Measurements from ENCODE around the gene LRRC3.

The LRRC3 gene

GRCh38 chr21:44505673-44506278 lies 50.5 kb downstream of the LRRC3 start:
- TF ChIP-seq EZH2phosphoT487 (IDR thresholded peaks at IDR 0.05; ENCODE audit: low read length) (no peak), EZH2 (optimal IDR thresholded peaks at IDR 0.05; ENCODE audit: low read depth, low read length) (no peak)
- TF ChIP-seq, protein P1, sequence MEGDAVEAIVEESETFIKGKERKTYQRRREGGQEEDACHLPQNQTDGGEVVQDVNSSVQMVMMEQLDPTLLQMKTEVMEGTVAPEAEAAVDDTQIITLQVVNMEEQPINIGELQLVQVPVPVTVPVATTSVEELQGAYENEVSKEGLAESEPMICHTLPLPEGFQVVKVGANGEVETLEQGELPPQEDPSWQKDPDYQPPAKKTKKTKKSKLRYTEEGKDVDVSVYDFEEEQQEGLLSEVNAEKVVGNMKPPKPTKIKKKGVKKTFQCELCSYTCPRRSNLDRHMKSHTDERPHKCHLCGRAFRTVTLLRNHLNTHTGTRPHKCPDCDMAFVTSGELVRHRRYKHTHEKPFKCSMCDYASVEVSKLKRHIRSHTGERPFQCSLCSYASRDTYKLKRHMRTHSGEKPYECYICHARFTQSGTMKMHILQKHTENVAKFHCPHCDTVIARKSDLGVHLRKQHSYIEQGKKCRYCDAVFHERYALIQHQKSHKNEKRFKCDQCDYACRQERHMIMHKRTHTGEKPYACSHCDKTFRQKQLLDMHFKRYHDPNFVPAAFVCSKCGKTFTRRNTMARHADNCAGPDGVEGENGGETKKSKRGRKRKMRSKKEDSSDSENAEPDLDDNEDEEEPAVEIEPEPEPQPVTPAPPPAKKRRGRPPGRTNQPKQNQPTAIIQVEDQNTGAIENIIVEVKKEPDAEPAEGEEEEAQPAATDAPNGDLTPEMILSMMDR (IDR thresholded peaks at IDR 0.05; ENCODE audit: low read length), result no peak
- Histone ChIP-seq H4K20me1 (ENCODE audit: insufficient read depth, low read length) (no peaks in the 10 kb centered on the region), H3K36me3 (replicated peaks; ENCODE audit: insufficient read depth, low read length) (no peaks in the 10 kb centered on the region), H2AFZ (ENCODE audit: low read length) (no peak overlapping the region), H3K79me2 (ENCODE audit: low read length) (no peaks in the 10 kb centered on the region), H3K27ac (ENCODE audit: low read length) (no peak overlapping the region), H3K9ac (ENCODE audit: low read length) (no peak overlapping the region), H3K4me3 (ENCODE audit: low read length) (no peak overlapping the region), H3K9me2 (replicated peaks; ENCODE audit: insufficient read depth, low read length) (no peaks in the 10 kb centered on the region), H3K27me3 (replicated peaks; ENCODE audit: insufficient read depth, low read length) (peaks cover 96% of the 10 kb centered on the region), H3K4me1 (ENCODE audit: low read length) (no peaks in the 10 kb centered on the region; the same call in 1 of the 2 replicates), H3K9me3 (replicated peaks; ENCODE audit: insufficient read depth, low read length) (no peaks in the 10 kb centered on the region), H3F3A (ENCODE audit: insufficient read depth, low read length) (no peaks in the 10 kb centered on the region), H3K4me2 (ENCODE audit: low read depth, low read length) (no peak overlapping the region)
- DNase-seq, result no peak

- H4K20me1 ChIP-seq (ENCODE audit: insufficient read depth, low read length), result no peaks in the 10 kb centered on the region
These were observed 51.3 kb downstream of the LRRC3 start for GRCh38 chr21:44506279-44507255.

GRCh38 chr21:44507673-44508425 lies 52.5 kb downstream of the LRRC3 start:
- no peak for DNase-seq
- H3K9me2 ChIP-seq (replicated peaks; ENCODE audit: insufficient read depth, low read length), result no peaks in the 10 kb centered on the region
- no peak overlapping the region for H3K4me2 ChIP-seq (ENCODE audit: low read depth, low read length)
- H2AFZ ChIP-seq (ENCODE audit: low read length), result no peak overlapping the region
- H3K79me2 ChIP-seq (ENCODE audit: low read length), result no peaks in the 10 kb centered on the region
- no peaks in the 10 kb centered on the region for H3K36me3 ChIP-seq (replicated peaks; ENCODE audit: insufficient read depth, low read length)
- TF ChIP-seq EZH2 (optimal IDR thresholded peaks at IDR 0.05; ENCODE audit: low read depth, low read length) (no peak), EZH2phosphoT487 (IDR thresholded peaks at IDR 0.05; ENCODE audit: low read length) (peak; percentile 75)
- peaks cover 95% of the 10 kb centered on the region for H3K27me3 ChIP-seq (replicated peaks; ENCODE audit: insufficient read depth, low read length)
- no peaks in the 10 kb centered on the region; the same call in 1 of the 2 replicates for H3K4me1 ChIP-seq (ENCODE audit: low read length)
- H3K4me3 ChIP-seq (ENCODE audit: low read length), result no peak overlapping the region
- H3K9me3 ChIP-seq (replicated peaks; ENCODE audit: insufficient read depth, low read length), result no peaks in the 10 kb centered on the region
- H3K9ac ChIP-seq (ENCODE audit: low read length), result no peak overlapping the region
- H3K27ac ChIP-seq (ENCODE audit: low read length), result no peak overlapping the region
- no peaks in the 10 kb centered on the region for H4K20me1 ChIP-seq (ENCODE audit: insufficient read depth, low read length)
- no peaks in the 10 kb centered on the region for H3F3A ChIP-seq (ENCODE audit: insufficient read depth, low read length)

More at GRCh38 chr21:44506279-44507255, 51.3 kb downstream of the LRRC3 start:
- H3K4me2 ChIP-seq (ENCODE audit: low read depth, low read length), result no peak overlapping the region
- H3K9me3 ChIP-seq (replicated peaks; ENCODE audit: insufficient read depth, low read length), result no peaks in the 10 kb centered on the region
- no peak for DNase-seq
- no peaks in the 10 kb centered on the region; the same call in 1 of the 2 replicates for H3K4me1 ChIP-seq (ENCODE audit: low read length)
- H3K4me3 ChIP-seq (ENCODE audit: low read length), result no peak overlapping the region
- no peaks in the 10 kb centered on the region for H3F3A ChIP-seq (ENCODE audit: insufficient read depth, low read length)
- H3K36me3 ChIP-seq (replicated peaks; ENCODE audit: insufficient read depth, low read length), result no peaks in the 10 kb centered on the region
- H3K9ac ChIP-seq (ENCODE audit: low read length), result no peak overlapping the region
- no peaks in the 10 kb centered on the region for H3K79me2 ChIP-seq (ENCODE audit: low read length)
- peaks cover 96% of the 10 kb centered on the region for H3K27me3 ChIP-seq (replicated peaks; ENCODE audit: insufficient read depth, low read length)
- H3K27ac ChIP-seq (ENCODE audit: low read length), result no peak overlapping the region
- no peak overlapping the region for H2AFZ ChIP-seq (ENCODE audit: low read length)
- no peaks in the 10 kb centered on the region for H3K9me2 ChIP-seq (replicated peaks; ENCODE audit: insufficient read depth, low read length)
- TF ChIP-seq EZH2 (optimal IDR thresholded peaks at IDR 0.05; ENCODE audit: low read depth, low read length) (no peak), EZH2phosphoT487 (IDR thresholded peaks at IDR 0.05; ENCODE audit: low read length) (no peak; the same call in 1 of the 2 replicates)
- TF ChIP-seq, protein P1 (IDR thresholded peaks at IDR 0.05; ENCODE audit: low read length), result no peak

Measured in MM.1S (cell line).